Measurements from ENCODE around the gene SLC35E4.

- TF ChIP-seq CTCF (IDR thresholded peaks at IDR 0.05) (no peak), POLR2A (IDR thresholded peaks at IDR 0.05) (no peak)
These were observed 31.8 kb upstream of the SLC35E4 start for GRCh38 chr22:30603801-30604200.
